Upper lobe of left lung (tissue), 4 donors: ENCODE data around the gene FAM53B.

Experiments
- CTCF ChIP-seq, 6 experiments: fragments of 450-650 bp in 4 of 6; fragments of 200-600 bp in 2 of 6; sonication (generic) in 2 of 6; IDR thresholded peaks; one replicate each; pipeline ENCODE4 v1.5.1; 2016 to 2019; ENCODE audit warnings: antibody characterized with exemption in 6 of 6
- EP300 ChIP-seq, 4 donors: sonication (generic); formaldehyde crosslinking; IDR thresholded peaks; one replicate each; pipeline ENCODE4 v1.5.1; 2017; ENCODE audit warnings: antibody characterized with exemption in 4 of 4, control low read depth in 2 of 4
- POLR2A ChIP-seq, 4 donors: fragments of 450-650 bp; IDR thresholded peaks; one replicate each; pipeline ENCODE4 v1.5.1; 2016 to 2017; ENCODE audit warnings: antibody characterized with exemption in 4 of 4, mild to moderate bottlenecking in 2 of 4

- TF ChIP-seq CTCF (IDR thresholded peaks at IDR 0.05) (no peak), POLR2A (IDR thresholded peaks at IDR 0.05) (no peak), EP300 (IDR thresholded peaks at IDR 0.05) (no peak)
Observed at GRCh38 chr10:124629842-124630241, 114.3 kb downstream of the FAM53B start.
